ENCODE results near the gene POPDC3. TPM values are rescaled to one million over a fixed set of nuclear protein-coding genes. Genes with fewer than 3 reads are reported as not detected.

POPDC3 gene
- total and polyA plus RNA-seq, 2 of the 4 experiments (the other 2 are of a cell fraction): 22.7 to 25.8 TPM

DNA sequence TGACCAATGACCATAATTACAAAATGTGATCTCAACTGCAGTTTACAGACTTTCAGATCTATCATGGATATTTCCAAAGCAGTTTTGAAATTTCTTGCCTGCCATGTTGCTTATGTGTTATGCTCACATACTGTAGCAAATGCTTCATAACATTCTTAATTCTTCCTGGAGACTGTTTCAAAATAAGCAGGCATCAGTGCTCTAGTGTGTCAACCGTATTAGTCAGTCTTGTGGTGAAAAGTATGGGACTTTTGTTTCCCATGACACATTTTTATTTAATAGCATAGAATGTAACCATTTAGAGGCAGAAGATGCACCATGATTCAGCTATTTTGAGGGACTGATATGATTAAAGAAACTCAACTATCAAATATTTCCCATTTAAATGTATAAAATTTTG lies 1.7 kb downstream of the POPDC3 start:
- DNase-seq: peak; percentile 95
- Histone ChIP-seq H3K4me2 (ENCODE audit: low read depth, low read length) (no peak overlapping the region; the same call in 1 of the 2 replicates), H3K4me1 (ENCODE audit: control insufficient read depth, insufficient read depth, low read length) (peaks cover 2% of the 10 kb centered on the region; the same call in 1 of the 2 replicates), H3K36me3 (ENCODE audit: control insufficient read depth, insufficient read depth, low read length) (no peaks in the 10 kb centered on the region), H3K27ac (ENCODE audit: insufficient read depth, low read length) (no peak overlapping the region), H3K9me1 (ENCODE audit: insufficient read depth, low read length) (no peaks in the 10 kb centered on the region; the same call in 1 of the 2 replicates), H3K9ac (ENCODE audit: low read depth, low read length) (no peak overlapping the region), H4K20me1 (ENCODE audit: insufficient read depth, low read length) (no peaks in the 10 kb centered on the region), H2BK5ac (ENCODE audit: low read depth, low read length, poor library complexity, severe bottlenecking) (peak overlapping the region; percentile 99), H4K5ac (ENCODE audit: low read depth, low read length) (no peak overlapping the region; the same call in 1 of the 2 replicates), H3K27me3 (ENCODE audit: control insufficient read depth, insufficient read depth, low read length) (no peaks in the 10 kb centered on the region), H3K23ac (ENCODE audit: low read depth, low read length) (no peak overlapping the region), H3K56ac (ENCODE audit: extremely low read depth, insufficient read depth, low read length) (no peak overlapping the region), H3K9me3 (ENCODE audit: control insufficient read depth, insufficient read depth, low read length) (no peaks in the 10 kb centered on the region; the same call in 1 of the 2 replicates), H3K4me3 (ENCODE audit: insufficient read depth, low read depth, low read length) (no peak overlapping the region), H2AFZ (replicated peaks; ENCODE audit: low read length, poor library complexity) (no peak overlapping the region), H3K79me1 (ENCODE audit: low read depth in 1 of 2, low read length in 2 of 2) (peaks cover 4 to 36% of the 10 kb centered on the region in 2 experiments; a peak in 3 of 4 replicates), H4K8ac (ENCODE audit: low read depth in 2 of 2, low read length in 2 of 2) (peak overlapping the region in 1 of 2 experiments; percentile 24; a peak in 1 of 4 replicates), H2BK120ac (ENCODE audit: low read depth, low read length) (peak overlapping the region; percentile 70; the same call in 1 of the 2 replicates), H2BK15ac (ENCODE audit: low read depth, low read length) (no peak overlapping the region), H3K18ac (ENCODE audit: low read depth, low read length) (peak overlapping the region; percentile 53; the same call in 1 of the 2 replicates), H2BK20ac (ENCODE audit: low read depth, low read length) (peak overlapping the region; percentile 31; the same call in 1 of the 2 replicates), H2AK9ac (replicated peaks; ENCODE audit: low read depth, low read length, poor library complexity) (no peak overlapping the region), H3K14ac (replicated peaks; ENCODE audit: low read depth, low read length) (no peak overlapping the region), H2AK5ac (ENCODE audit: low read depth, low read length) (no peak overlapping the region), H4K91ac (ENCODE audit: insufficient read depth, low read depth, low read length) (no peak overlapping the region), H3K4ac (ENCODE audit: low read depth, low read length) (no peak overlapping the region)
- ChIA-PET CTCF (interaction anchor here (0.6 kb wide), 1 partner anchor 171 kb away, joined by 3 read pairs; no protein-coding TSS in a partner anchor), POLR2A (ENCODE audit: unreplicated experiment) (no interaction called here)
- peak; percentile 39; the same call in 1 of the 2 replicates for TF ChIP-seq POLR2A (IDR thresholded peaks at IDR 0.05; ENCODE audit: low read depth, low read length)
- TF ChIP-seq, protein P1, sequence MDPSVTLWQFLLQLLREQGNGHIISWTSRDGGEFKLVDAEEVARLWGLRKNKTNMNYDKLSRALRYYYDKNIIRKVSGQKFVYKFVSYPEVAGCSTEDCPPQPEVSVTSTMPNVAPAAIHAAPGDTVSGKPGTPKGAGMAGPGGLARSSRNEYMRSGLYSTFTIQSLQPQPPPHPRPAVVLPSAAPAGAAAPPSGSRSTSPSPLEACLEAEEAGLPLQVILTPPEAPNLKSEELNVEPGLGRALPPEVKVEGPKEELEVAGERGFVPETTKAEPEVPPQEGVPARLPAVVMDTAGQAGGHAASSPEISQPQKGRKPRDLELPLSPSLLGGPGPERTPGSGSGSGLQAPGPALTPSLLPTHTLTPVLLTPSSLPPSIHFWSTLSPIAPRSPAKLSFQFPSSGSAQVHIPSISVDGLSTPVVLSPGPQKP (IDR thresholded peaks at IDR 0.05; ENCODE audit: borderline replicate concordance, low read depth, low read length): no peak
- peak; percentile 41; the same call in 1 of the 2 replicates for TF ChIP-seq BHLHE40 (IDR thresholded peaks at IDR 0.05; ENCODE audit: low read depth, low read length)
- TF ChIP-seq CHD1 (IDR thresholded peaks at IDR 0.05; ENCODE audit: low read depth, low read length): no peak
- peak; percentile 71; the same call in 1 of the 2 replicates for TF ChIP-seq FOS (IDR thresholded peaks at IDR 0.05; ENCODE audit: low read depth, low read length)
- TF ChIP-seq, protein P2, sequence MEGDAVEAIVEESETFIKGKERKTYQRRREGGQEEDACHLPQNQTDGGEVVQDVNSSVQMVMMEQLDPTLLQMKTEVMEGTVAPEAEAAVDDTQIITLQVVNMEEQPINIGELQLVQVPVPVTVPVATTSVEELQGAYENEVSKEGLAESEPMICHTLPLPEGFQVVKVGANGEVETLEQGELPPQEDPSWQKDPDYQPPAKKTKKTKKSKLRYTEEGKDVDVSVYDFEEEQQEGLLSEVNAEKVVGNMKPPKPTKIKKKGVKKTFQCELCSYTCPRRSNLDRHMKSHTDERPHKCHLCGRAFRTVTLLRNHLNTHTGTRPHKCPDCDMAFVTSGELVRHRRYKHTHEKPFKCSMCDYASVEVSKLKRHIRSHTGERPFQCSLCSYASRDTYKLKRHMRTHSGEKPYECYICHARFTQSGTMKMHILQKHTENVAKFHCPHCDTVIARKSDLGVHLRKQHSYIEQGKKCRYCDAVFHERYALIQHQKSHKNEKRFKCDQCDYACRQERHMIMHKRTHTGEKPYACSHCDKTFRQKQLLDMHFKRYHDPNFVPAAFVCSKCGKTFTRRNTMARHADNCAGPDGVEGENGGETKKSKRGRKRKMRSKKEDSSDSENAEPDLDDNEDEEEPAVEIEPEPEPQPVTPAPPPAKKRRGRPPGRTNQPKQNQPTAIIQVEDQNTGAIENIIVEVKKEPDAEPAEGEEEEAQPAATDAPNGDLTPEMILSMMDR (conservative IDR thresholded peaks at IDR 0.05; ENCODE audit: low read depth, low read length): no peak
- peak; percentile 80 for TF ChIP-seq MAFK (IDR thresholded peaks at IDR 0.05; ENCODE audit: low read depth, low read length)
- TF ChIP-seq NFE2L2 (IDR thresholded peaks at IDR 0.05; ENCODE audit: low read depth, low read length): peak; percentile 95
- peak; percentile 82 for TF ChIP-seq CEBPB (IDR thresholded peaks at IDR 0.05; ENCODE audit: low read depth, low read length)
- ATAC-seq (ENCODE audit: low read depth): peak; percentile 36
- no CpG with 5 or more reads among the region's 1 CpG for WGBS, 2 experiments (ENCODE audit: extremely low coverage in 2 of 2, insufficient read length in 1 of 2)
- dilution Hi-C loops (cut with HindIII; ENCODE audit: low sequenced_read_pairs, unreplicated experiment) (no loop called here), intact Hi-C loops (cut with micrococcal nuclease) (loop anchor here (5.0 kb wide), 2 partner anchors 64 to 184 kb away; no protein-coding TSS in a partner anchor), in situ Hi-C loops (cut with MboI; ENCODE audit: low sequenced_read_pairs) (no loop called here)
- BruUV-seq (replicated peaks): TSS peak; percentile 39

Data from IMR-90 (cell line).